Activated CD4-positive, alpha-beta T cell treated with anti-CD3 and anti-CD28 coated beads, Interleukin-2, Interleukin-6, amounts not matched to agents 100 ng/mL and 50 ng/mL, durations not matched to agents 16 hours and 8 hours (primary cell): ENCODE results near the gene KCNQ2.
A peak's percentile ranks its signal among the peaks of the same experiment; 100 is the strongest.

ENCODE experiments used
- DNase-seq: peaks from one replicate; pipeline ENCODE4 v3.0.0-alpha.2; 2020

KCNQ2 gene

DNA sequence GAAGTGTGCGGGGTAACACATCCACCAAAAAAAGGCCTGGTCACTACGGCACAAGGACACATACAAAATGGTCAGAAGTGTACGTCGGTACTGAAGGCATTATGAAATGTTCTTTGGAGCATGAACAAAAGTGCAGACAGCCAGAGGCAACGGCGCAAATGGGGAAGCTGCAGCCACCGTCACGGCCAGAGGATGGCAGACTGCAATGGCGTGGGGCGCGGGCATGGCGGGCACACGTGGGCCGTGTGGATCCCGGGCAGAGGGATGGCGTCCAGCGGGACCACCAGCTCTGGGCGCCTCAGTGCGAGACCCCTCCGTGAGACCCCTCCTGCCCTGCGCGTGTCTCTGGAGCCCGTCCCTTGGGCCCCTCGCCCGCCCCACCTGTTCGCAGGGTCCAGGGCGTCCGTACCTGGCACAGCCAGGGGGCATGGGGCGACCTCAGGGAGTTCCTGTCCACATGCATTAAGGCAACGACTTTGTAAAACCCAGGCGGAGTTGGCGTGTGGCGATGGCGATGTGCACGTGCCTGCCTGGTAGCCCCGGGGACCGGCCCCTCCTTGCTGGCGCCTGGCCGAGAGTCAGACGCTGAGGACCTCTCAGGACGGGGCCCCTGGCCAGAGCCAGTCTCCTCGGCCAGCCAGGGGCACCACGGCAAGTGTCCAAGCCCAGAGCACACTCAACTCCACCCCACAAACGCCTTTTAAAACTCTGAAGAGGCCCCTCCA, 71.8 kb downstream of the KCNQ2 start:
- DNase-seq, result no peak

- no peak for DNase-seq
These were observed 72.7 kb downstream of the KCNQ2 start for GRCh38 chr20:63399596-63400375.

- no peak for DNase-seq
These were observed 73.5 kb downstream of the KCNQ2 start for GRCh38 chr20:63398744-63399514.

DNA sequence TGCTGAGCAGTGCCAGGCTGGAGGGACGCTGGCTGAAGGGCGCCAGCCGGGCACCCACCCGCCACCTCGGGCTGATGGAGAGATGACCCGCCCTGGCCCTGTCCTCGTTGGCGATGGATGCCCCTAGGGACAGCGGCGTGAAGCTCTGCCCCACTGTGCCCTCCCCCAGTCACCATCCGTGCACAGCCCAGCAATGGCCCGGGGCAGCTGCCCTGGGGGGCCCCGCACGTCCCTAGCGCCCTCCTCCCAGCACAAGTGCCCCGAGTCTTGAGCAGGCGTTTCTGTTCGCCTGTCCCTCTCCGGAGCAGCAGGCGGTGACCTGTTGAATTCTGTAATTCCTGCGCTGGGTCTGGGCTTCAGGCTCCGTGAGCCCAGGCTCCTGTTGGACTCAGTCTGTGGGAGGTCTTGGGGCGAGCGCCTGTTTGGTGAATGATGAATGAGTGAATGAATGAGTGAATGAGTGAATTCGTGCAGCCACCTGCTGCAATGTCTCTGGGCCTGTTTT, 74.5 kb downstream of the KCNQ2 start:
- DNase-seq, result no peak

DNA sequence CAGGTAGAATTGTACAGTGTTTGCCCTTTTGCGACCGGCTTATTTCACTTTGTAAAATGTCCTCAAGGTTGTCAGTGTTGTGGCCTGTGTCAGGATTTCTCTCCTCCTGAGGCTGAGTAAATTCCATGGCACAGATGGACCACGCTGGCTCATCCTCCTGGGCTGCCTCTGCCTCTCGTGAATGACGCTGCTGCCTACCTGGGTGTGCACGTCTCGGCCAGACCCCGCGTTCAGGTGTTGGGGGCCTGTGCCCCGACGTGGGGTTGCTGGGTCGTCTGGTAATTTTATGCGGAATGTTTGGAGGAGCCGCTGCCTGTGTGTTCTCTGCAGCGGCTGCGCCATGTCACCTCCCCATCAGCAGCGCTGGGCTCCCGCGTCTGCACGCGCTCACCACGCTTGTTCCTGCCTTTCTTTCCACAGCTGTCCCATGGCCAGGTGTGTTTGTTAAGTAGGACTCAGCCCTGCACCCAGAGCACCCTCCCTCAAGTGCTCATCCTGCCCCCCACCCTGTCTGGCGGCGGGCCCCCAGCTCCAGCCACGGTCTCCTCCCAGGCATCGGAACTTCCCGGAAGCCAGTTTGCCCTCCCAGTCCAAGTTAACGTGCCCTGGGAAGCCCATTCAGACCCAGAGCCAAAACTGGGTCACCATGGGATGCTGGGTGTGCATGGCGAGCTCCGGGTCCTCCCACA, 75.2 kb downstream of the KCNQ2 start:
- DNase-seq, result no peak

DNA sequence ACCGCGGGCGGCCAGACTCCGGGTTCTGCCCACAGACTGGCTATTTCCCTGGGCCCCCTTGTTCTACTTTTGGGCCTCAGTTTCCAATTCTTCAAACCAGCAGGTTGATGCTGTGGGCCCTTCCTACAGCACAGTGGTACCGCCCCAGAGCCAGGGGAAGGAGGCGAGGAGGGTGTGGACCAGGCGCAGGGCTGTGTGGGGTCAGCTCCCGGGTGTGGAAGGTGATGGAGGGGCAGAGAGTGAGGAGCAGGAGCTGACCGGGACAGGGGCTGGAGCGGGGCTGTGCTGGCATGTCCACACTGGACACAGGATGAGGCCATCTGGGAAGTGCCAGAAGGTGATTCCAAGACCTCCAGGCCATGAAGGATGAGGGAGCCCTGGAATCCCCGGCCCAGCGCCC, 76.2 kb downstream of the KCNQ2 start:
- DNase-seq, result no peak

GRCh38 chr20:63395723-63396122, 76.7 kb downstream of the KCNQ2 start:
- no peak for DNase-seq

GRCh38 chr20:63394920-63395455, 77.5 kb downstream of the KCNQ2 start:
- DNase-seq, result no peak

- DNase-seq, result no peak
These were observed 78.2 kb downstream of the KCNQ2 start for GRCh38 chr20:63394069-63394919.

GRCh38 chr20:63393566-63393965, 78.9 kb downstream of the KCNQ2 start:
- no peak for DNase-seq

GRCh38 chr20:63392465-63393365, 79.7 kb downstream of the KCNQ2 start:
- DNase-seq, result no peak

DNA sequence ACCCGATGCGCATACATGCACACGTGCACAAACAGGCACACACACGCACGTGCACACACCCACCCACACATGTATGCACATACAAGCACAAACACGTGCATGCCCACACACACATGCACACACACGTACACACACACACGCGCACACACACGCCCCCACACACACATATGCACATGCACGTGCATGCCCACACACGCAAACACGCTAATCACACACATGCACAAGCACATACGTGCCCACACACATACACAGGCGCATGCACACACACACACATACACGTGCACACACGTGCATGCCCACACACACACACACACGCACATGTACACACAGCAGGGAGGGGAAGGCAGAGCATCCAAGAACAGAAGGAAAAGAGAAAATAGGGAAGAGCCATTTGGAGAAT, 84.5 kb downstream of the KCNQ2 start:
- DNase-seq, result no peak

- no peak for DNase-seq
These were observed 85.1 kb downstream of the KCNQ2 start for GRCh38 chr20:63387393-63387792.

- DNase-seq, result no peak
These were observed 86.0 kb downstream of the KCNQ2 start for GRCh38 chr20:63386491-63386890.

DNA sequence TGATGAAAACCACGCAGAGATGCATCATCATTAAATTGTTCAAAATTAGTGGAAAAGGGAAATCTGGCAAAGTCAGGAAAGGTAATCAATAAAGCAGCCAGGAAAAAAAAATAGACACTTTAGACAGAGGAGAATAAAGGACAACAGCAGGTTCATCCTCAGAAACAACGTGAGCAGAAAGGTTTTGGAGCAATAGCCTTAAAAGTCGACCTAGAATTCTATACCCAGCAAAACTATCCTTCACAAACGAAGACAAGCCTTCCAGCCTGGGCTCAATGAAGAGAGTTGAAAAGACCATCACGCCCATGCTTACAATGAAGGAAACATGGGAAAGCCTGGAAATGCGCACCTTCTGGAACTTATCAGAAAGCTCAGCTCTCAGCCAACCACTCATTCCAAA, 86.6 kb downstream of the KCNQ2 start:
- no peak for DNase-seq

DNA sequence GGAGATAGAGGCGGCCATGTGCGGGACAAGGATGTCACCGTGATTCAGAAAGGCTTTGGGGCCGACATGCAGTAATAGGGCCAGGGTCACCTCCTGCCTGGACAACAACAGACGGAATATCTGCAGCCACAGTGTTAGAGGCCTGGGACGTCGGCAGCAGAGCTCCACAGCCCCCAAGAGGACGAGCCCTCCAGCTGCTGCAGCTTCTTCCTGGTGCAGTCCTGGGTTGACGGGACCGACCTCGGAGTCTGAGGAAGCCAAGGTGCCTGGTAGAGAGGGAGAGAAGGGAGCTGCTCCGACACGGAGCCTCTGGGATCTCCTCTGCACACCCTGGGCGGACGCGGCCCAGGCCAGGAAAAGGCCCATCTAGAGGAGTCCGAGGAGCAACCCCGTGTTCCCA, 88.1 kb downstream of the KCNQ2 start:
- DNase-seq, result no peak

DNA sequence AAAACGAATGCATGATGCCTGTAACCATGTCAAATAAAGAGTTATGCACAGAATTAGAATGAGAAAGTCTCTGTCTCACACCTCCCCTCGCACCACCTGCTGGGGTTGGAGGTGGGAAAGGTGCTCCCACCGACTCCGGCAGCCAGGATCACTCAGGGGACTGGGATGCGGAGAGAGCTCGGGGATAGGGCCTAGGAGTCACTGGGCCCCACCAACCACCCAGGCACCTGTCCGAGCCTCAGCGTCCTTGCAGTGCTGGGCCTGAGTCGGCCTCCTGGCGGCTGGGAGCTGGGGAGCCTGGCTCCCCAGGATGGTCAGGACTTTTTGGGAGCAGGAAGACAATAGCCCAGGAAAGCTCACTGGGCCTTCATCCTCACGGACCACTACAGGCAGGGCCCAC, 88.9 kb downstream of the KCNQ2 start:
- no peak for DNase-seq

DNA sequence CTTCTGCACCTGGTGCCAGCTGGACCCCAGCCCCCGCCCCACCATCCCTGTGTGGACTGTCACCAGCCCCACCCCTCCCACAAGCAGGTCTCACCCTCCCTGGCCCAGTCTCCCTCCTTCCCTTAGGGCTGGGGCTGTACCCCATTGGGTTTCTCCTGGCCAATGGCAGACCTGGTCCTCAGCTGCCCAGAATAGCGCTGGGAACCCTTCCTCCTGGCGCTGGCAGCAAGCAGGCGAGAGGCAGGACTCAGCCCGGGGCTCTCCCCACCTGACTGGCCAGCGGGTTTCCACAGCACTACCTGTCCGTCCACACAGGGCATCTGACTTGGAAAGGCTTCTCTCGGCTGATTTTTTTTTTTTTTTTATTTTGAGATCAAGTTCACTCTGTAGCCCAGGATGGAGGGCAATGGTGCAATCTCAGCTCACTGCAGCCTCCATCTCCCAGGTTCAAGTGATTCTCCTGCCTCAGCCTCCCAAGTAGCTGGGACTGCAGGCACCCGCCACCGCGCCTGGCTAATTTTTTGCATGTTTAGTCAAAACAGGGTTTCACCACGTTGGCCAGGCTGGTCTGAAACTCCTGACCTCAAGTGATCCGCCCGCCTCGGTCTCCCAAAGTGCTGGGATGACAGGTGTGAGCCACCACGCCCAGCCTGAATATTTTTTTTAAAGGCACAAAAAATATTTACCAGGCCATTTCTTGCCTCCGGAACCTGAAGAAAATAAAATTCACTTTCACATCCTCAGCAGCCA, 89.7 kb downstream of the KCNQ2 start:
- no peak for DNase-seq

DNA sequence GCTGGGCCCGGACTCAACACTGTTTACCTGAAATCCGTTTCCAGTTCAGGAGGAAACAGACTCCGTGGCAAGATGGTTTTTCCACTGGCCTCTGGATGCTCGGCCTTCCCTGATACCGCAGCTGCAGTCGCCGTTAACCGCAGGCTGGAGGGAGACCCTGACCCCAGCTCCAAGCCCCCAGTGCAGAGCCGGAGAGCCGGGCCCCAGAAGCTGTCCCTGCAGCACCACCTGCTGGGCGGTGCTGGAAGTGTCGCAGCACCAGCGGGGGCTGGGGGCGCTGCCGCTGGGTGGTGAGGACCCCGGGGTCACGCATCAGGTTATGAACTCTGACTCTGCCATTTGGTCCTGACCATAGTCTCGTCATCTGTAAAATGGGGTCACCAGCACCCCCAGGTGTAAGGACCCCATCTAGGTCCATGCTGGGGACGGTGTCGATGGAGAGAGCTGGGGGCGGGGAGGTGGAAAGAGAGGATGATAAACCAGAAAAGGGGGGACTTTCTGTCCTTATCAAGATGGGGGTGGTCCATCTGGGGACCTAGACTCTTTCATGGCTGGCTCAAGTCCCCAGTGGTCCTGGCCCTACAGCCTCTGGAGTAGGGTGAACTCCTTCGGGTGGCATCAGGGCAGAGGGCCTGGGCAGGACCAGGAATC, 90.5 kb downstream of the KCNQ2 start:
- DNase-seq, result peak; percentile 41
